ENCODE results near the gene SLC50A1. TPM values are rescaled to one million over a fixed set of nuclear protein-coding genes. Genes with fewer than 3 reads are reported as not detected.

Gene SLC50A1
- polyA plus RNA-seq, 2 of the 4 experiments (the other 2 are of a cell fraction) = 28.2 to 39.4 TPM

DNA sequence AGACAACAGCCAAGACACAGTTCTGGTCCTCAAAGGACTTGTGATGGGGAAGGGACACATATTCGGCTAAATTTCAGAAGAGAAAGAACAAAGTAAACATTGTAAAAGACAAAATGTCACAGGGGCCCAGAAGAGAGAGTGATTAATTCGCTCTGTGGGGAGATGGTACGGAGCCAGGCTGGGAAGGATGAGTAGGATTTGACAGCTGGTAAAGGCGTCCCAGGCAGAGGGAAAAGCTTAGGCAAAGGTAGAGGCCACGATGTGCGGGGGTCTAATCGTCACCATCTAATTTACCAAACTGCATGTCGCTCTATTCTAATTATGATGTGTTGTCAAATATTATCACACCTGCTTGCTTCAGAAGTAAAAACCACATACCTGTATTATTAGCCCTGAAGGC lies 25.3 kb upstream of the SLC50A1 start (continued):
- TF ChIP-seq, protein P1, sequence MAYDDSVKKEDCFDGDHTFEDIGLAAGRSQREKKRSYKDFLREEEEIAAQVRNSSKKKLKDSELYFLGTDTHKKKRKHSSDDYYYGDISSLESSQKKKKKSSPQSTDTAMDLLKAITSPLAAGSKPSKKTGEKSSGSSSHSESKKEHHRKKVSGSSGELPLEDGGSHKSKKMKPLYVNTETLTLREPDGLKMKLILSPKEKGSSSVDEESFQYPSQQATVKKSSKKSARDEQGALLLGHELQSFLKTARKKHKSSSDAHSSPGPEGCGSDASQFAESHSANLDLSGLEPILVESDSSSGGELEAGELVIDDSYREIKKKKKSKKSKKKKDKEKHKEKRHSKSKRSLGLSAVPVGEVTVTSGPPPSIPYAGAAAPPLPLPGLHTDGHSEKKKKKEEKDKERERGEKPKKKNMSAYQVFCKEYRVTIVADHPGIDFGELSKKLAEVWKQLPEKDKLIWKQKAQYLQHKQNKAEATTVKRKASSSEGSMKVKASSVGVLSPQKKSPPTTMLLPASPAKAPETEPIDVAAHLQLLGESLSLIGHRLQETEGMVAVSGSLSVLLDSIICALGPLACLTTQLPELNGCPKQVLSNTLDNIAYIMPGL (CRISPR knock-in tag; IDR thresholded peaks at IDR 0.05; ENCODE audit: borderline replicate concordance) = no peak
- TF ChIP-seq ZFP36 (IDR thresholded peaks at IDR 0.05; ENCODE audit: borderline replicate concordance, partially characterized antibody) (no peak), POLR2A (IDR thresholded peaks at IDR 0.05; ENCODE audit: low read length) (no peak), JUNB (IDR thresholded peaks at IDR 0.05) (no peak), EP300 (IDR thresholded peaks at IDR 0.05) (no peak), RARB (CRISPR knock-in tag; IDR thresholded peaks at IDR 0.05) (no peak), NFE2L2 (conservative IDR thresholded peaks at IDR 0.05; ENCODE audit: low read length) (no peak), FOXS1 (CRISPR knock-in tag; IDR thresholded peaks at IDR 0.05) (no peak), CBX2 (IDR thresholded peaks at IDR 0.05; ENCODE audit: borderline replicate concordance, low read depth) (no peak), KDM5A (IDR thresholded peaks at IDR 0.05) (no peak)
- TF ChIP-seq, protein P2, sequence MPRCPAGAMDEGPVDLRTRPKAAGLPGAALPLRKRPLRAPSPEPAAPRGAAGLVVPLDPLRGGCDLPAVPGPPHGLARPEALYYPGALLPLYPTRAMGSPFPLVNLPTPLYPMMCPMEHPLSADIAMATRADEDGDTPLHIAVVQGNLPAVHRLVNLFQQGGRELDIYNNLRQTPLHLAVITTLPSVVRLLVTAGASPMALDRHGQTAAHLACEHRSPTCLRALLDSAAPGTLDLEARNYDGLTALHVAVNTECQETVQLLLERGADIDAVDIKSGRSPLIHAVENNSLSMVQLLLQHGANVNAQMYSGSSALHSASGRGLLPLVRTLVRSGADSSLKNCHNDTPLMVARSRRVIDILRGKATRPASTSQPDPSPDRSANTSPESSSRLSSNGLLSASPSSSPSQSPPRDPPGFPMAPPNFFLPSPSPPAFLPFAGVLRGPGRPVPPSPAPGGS (IDR thresholded peaks at IDR 0.05) = no peak
- TF ChIP-seq, protein P3, sequence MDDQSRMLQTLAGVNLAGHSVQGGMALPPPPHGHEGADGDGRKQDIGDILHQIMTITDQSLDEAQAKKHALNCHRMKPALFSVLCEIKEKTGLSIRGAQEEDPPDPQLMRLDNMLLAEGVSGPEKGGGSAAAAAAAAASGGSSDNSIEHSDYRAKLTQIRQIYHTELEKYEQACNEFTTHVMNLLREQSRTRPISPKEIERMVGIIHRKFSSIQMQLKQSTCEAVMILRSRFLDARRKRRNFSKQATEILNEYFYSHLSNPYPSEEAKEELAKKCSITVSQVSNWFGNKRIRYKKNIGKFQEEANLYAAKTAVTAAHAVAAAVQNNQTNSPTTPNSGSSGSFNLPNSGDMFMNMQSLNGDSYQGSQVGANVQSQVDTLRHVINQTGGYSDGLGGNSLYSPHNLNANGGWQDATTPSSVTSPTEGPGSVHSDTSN (IDR thresholded peaks at IDR 0.05) = no peak

DNA sequence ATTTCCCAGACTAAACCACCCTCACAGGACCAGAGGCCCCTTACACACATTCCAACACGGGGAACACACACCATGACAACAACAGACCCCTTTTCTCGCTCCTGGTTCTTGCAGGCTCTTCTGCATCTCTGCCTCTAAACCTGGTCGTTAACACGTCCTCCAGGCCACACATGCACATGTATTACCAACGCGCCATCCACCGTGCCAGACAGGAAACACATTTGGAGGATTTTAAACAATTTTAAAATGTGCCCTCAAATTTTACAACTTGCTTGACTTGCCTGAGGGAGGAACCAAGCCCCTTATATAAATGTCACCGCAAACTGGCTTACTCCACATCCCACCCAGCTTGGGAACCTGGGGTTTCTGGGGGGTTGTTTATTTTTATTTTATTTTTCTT lies 24.8 kb upstream of the SLC50A1 start:
- ChIA-PET CTCF (interaction anchor here (2.2 to 9.2 kb wide), 2 partner anchors 19 to 57 kb away, joined by 14 to 62 read pairs; no protein-coding TSS in a partner anchor), POLR2A (no interaction called here)
- Histone ChIP-seq H3K27ac (no peak overlapping the region), H3K4me1 (no peaks in the 10 kb centered on the region), H3K4me2 (no peak overlapping the region), H3K9me3 (no peaks in the 10 kb centered on the region), H3K4me3 (no peak overlapping the region)
- no peak for ATAC-seq
- WGBS (ENCODE audit: missing lambda C conversion rate) = 79% methylated on average over 8 of the region's 8 CpGs
- no peak for TF ChIP-seq ZNF302 (CRISPR knock-in tag; IDR thresholded peaks at IDR 0.05)
- TF ChIP-seq HOXA7 (CRISPR knock-in tag; IDR thresholded peaks at IDR 0.05) = no peak
- TF ChIP-seq, protein P3 (IDR thresholded peaks at IDR 0.05) = no peak
- TF ChIP-seq RCOR1 (IDR thresholded peaks at IDR 0.05; ENCODE audit: low read depth, low read length) = no peak
- no peak for TF ChIP-seq CHD4 (IDR thresholded peaks at IDR 0.05; ENCODE audit: borderline replicate concordance)
- TF ChIP-seq, protein P1 (CRISPR knock-in tag; IDR thresholded peaks at IDR 0.05; ENCODE audit: borderline replicate concordance) = no peak
- TF ChIP-seq MAZ (IDR thresholded peaks at IDR 0.05; ENCODE audit: borderline replicate concordance, low read depth, low read length) = no peak
- DNase-seq (ENCODE audit: low read depth in 1 of 2, low spot score in 1 of 2) = no peak
- FAIRE-seq = no peak

DNA sequence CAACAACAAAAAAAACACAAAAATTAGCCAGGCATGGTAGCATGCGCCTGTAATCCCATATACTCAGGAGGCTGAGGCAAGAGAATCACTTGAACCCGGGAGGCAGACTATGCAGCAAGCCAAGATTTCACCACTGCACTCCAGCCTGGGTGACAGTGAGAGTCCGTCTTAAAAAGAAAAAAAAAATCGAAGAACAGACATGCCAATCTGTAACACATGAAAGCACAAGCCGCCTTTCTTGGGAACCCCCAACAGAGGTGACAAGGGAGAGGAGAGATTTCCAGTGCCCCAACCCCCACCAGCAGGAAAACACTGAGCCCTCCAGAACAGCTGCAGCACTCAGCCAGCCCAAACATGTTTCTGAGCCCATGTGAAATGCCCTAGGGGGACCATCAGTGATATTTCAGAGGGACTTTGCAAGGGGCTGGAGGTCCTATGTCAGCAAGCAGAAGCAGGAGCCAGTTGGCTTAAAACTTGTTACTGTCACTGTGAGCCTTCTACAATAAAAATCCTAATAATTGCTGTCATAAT lies 22.1 kb upstream of the SLC50A1 start:
- ChIA-PET POLR2A (no interaction called here), CTCF (interaction anchor here (1.5 to 5.0 kb wide), 4 partner anchors 8 to 28 kb away, joined by 3 to 39 read pairs (median 12); no protein-coding TSS in a partner anchor)
- WGBS (ENCODE audit: missing lambda C conversion rate) = 55% methylated on average over 5 of the region's 5 CpGs
- Histone ChIP-seq H3K4me1 (no peaks in the 10 kb centered on the region), H3K9me3 (no peaks in the 10 kb centered on the region), H3K4me2 (no peak overlapping the region), H3K27ac (no peak overlapping the region), H3K4me3 (no peak overlapping the region)
- FAIRE-seq (no peak), ATAC-seq (no peak), DNase-seq (ENCODE audit: low read depth in 1 of 2, low spot score in 1 of 2) (no peak)
- TF ChIP-seq BHLHE40 (IDR thresholded peaks at IDR 0.05; ENCODE audit: low read depth, low read length) = no peak
- no peak for TF ChIP-seq TP53 (CRISPR knock-in tag; IDR thresholded peaks at IDR 0.05)
- TF ChIP-seq ESRRA (IDR thresholded peaks at IDR 0.05; ENCODE audit: borderline replicate concordance, low read length) = no peak
- TF ChIP-seq, protein P4, sequence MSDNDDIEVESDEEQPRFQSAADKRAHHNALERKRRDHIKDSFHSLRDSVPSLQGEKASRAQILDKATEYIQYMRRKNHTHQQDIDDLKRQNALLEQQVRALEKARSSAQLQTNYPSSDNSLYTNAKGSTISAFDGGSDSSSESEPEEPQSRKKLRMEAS (IDR thresholded peaks at IDR 0.05) = no peak
- TF ChIP-seq MYC (IDR thresholded peaks at IDR 0.05; ENCODE audit: borderline replicate concordance, low read length) = no peak
- no peak for TF ChIP-seq SMC3 (IDR thresholded peaks at IDR 0.05)
- TF ChIP-seq EHF (CRISPR knock-in tag; IDR thresholded peaks at IDR 0.05) = no peak
- no peak for TF ChIP-seq KDM1A (IDR thresholded peaks at IDR 0.05; ENCODE audit: low read depth)
- TF ChIP-seq, protein P5, sequence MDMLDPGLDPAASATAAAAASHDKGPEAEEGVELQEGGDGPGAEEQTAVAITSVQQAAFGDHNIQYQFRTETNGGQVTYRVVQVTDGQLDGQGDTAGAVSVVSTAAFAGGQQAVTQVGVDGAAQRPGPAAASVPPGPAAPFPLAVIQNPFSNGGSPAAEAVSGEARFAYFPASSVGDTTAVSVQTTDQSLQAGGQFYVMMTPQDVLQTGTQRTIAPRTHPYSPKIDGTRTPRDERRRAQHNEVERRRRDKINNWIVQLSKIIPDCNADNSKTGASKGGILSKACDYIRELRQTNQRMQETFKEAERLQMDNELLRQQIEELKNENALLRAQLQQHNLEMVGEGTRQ (IDR thresholded peaks at IDR 0.05) = no peak
- TF ChIP-seq, protein P6, sequence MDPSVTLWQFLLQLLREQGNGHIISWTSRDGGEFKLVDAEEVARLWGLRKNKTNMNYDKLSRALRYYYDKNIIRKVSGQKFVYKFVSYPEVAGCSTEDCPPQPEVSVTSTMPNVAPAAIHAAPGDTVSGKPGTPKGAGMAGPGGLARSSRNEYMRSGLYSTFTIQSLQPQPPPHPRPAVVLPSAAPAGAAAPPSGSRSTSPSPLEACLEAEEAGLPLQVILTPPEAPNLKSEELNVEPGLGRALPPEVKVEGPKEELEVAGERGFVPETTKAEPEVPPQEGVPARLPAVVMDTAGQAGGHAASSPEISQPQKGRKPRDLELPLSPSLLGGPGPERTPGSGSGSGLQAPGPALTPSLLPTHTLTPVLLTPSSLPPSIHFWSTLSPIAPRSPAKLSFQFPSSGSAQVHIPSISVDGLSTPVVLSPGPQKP (IDR thresholded peaks at IDR 0.05; ENCODE audit: low read depth, low read length) = no peak
- no peak for TF ChIP-seq CBX8 (IDR thresholded peaks at IDR 0.05)

Data from A549 (cell line).